ENCODE data around the gene MICOS13. TPM values are rescaled to one million over a fixed set of nuclear protein-coding genes. Genes with fewer than 3 reads are reported as not detected.

The MICOS13 gene
- total and polyA plus RNA-seq, 5 experiments from 2014 or later = 40.1 to 110 (median 95.5) TPM

DNA sequence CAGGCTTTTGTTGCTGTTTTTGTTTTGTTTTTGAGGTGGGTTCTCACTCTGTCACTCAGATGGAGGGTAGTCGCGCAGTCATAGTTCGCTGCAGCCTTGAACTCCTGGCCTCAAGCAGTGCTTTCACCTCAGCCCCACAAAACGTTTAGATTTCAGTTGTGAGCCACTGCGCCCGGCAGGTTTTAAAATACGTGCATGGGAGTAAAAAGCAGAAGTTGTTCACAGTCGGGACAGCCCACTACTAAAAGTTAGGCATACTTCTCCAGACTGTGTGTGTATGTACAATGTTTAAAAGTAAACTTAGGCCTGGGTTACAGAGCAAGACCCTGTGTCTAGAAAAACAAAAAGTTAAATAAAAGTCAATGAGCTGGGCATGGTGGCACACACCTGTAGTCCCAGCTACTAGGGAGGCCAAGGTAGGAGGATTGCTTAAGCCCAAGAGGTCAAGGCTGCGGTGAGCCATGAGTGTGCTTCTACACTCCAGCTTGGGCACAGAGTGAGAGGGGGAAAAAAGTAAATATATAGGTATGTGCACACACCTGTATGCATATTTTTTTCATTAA, 51.3 kb downstream of the MICOS13 start:
- ATAC-seq = no peak

DNA sequence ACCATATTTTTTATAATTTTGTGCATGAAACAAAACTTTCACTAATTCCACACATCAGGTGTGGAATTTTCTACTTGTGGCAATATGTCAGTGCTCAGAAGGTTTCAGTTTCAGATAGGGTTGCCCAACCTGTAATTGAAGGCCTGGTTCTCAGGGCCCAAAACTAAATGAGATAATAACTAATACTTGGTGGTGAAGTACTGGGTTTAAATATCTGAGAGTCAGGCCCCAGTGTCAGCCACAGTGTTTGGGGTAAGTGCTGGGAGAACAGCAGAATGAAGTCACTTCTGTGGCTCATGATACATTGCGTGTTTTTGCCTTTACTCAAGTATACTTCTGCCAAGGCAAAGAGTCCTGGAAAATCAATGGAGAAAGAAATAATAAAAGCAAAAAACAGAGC, 51.9 kb downstream of the MICOS13 start:
- POLR2A ChIA-PET = no interaction called here
- no peaks in the 10 kb centered on the region for H3K27me3 Mint-ChIP-seq
- no peaks in the 10 kb centered on the region for H3K9me3 Mint-ChIP-seq
- H3K4me1 Mint-ChIP-seq = peaks cover 42 to 90% (median 81%) of the 10 kb centered on the region in 4 donors
- ATAC-seq (no peak), DNase-seq (no peak)
- peak overlapping the region in 6 of 10 donors; percentile 53 to 77 (median 67) for H3K27ac Mint-ChIP-seq
- H3K4me3 Mint-ChIP-seq = peak overlapping the region; percentile 6 to 74 (median 60)
- peaks cover 11 to 83% (median 17%) of the 10 kb centered on the region in 3 donors for H3K36me3 Mint-ChIP-seq

More for the DNA sequence above, 51.3 kb downstream of the MICOS13 start:
- Mint-ChIP-seq H3K4me1 (peaks cover 42 to 94% (median 84%) of the 10 kb centered on the region in 4 donors), H3K9me3 (no peaks in the 10 kb centered on the region), H3K4me3 (peak overlapping the region in 9 of 10 donors; percentile 33 to 74 (median 64)), H3K27ac (peak overlapping the region in 9 of 10 donors; percentile 56 to 79 (median 72)), H3K27me3 (no peaks in the 10 kb centered on the region), H3K36me3 (peaks cover 11 to 83% (median 17%) of the 10 kb centered on the region in 3 donors)
- DNase-seq = no peak
- POLR2A ChIA-PET = no interaction called here

Other genes with a start within 250 kb of the MICOS13 start
- not detected for gene ZNRF4, start 225.1 kb downstream of the MICOS13 start, total RNA-seq
- not detected for gene ZNRF4, start 225.1 kb downstream of the MICOS13 start, polyA plus RNA-seq
- 1 to 10 TPM; 2.2 to 2.3 TPM for gene TINCR, start 112.6 kb downstream of the MICOS13 start, total RNA-seq
- under 1 TPM in 1 of 3 donors, not detected in 2; 0.09 TPM for gene TINCR, start 112.6 kb downstream of the MICOS13 start, polyA plus RNA-seq
- gene SAFB2, start 57.7 kb downstream of the MICOS13 start, total RNA-seq = 100 to 1,000 TPM; 218 to 221 TPM
- gene SAFB2, start 57.7 kb downstream of the MICOS13 start, polyA plus RNA-seq = 10 to 100 TPM; 25.8 to 47.4 (median 28.7) TPM
- 100 to 1,000 TPM; 188 to 191 TPM for gene SAFB, start 57.4 kb downstream of the MICOS13 start, total RNA-seq
- gene SAFB, start 57.4 kb downstream of the MICOS13 start, polyA plus RNA-seq = 100 to 1,000 TPM in 1 of 3 donors, 10 to 100 TPM in 2; 28.6 to 135 (median 59.3) TPM
- 1 to 10 TPM; 2.8 to 4.1 TPM for gene HSD11B1L, start 511 bp upstream of the MICOS13 start, total RNA-seq
- 1 to 10 TPM; 5.5 to 6.0 (median 5.7) TPM for gene HSD11B1L, start 511 bp upstream of the MICOS13 start, polyA plus RNA-seq
- 1,000 to 10,000 TPM; 1,442 to 1,445 TPM for gene RPL36, start 9.8 kb upstream of the MICOS13 start, total RNA-seq
- 1,000 to 10,000 TPM; 2,357 to 2,883 (median 2,631) TPM for gene RPL36, start 9.8 kb upstream of the MICOS13 start, polyA plus RNA-seq
- 10 to 100 TPM; 74.3 to 75.3 TPM for gene LONP1, start 39.6 kb upstream of the MICOS13 start, total RNA-seq
- gene LONP1, start 39.6 kb upstream of the MICOS13 start, polyA plus RNA-seq = 10 to 100 TPM; 19.9 to 45.5 (median 21.6) TPM
- not detected for gene CATSPERD, start 40.1 kb upstream of the MICOS13 start, total RNA-seq
- not detected for gene CATSPERD, start 40.1 kb upstream of the MICOS13 start, polyA plus RNA-seq
- gene PRR22, start 104.2 kb upstream of the MICOS13 start, total RNA-seq = 1 to 10 TPM; 8.9 to 10.0 TPM
- not detected for gene PRR22, start 104.2 kb upstream of the MICOS13 start, polyA plus RNA-seq
- gene DUS3L, start 110.6 kb upstream of the MICOS13 start, total RNA-seq = 100 to 1,000 TPM; 113 to 116 TPM
- 10 to 100 TPM; 26.3 to 43.2 (median 41.1) TPM for gene DUS3L, start 110.6 kb upstream of the MICOS13 start, polyA plus RNA-seq
- gene NRTN, start 124.6 kb upstream of the MICOS13 start, total RNA-seq = under 1 TPM; 0.82 to 0.88 TPM
- gene NRTN, start 124.6 kb upstream of the MICOS13 start, polyA plus RNA-seq = under 1 TPM; 0.19 to 0.88 (median 0.81) TPM
- gene FUT6, start 159.2 kb upstream of the MICOS13 start, total RNA-seq = not detected
- not detected for gene FUT6, start 159.2 kb upstream of the MICOS13 start, polyA plus RNA-seq
- under 1 TPM in 1 of 2 experiments, not detected in 1; 0.16 TPM for gene FUT3, start 170.9 kb upstream of the MICOS13 start, total RNA-seq
- not detected for gene FUT3, start 170.9 kb upstream of the MICOS13 start, polyA plus RNA-seq
- gene FUT5, start 190.0 kb upstream of the MICOS13 start, total RNA-seq = under 1 TPM; 0.34 to 0.38 TPM
- gene FUT5, start 190.0 kb upstream of the MICOS13 start, polyA plus RNA-seq = under 1 TPM in 1 of 3 donors, not detected in 2; 0.10 TPM
- 100 to 1,000 TPM; 116 to 131 TPM for gene NDUFA11, start 223.3 kb upstream of the MICOS13 start, total RNA-seq
- gene NDUFA11, start 223.3 kb upstream of the MICOS13 start, polyA plus RNA-seq = 100 to 1,000 TPM; 374 to 404 (median 395) TPM
- gene VMAC, start 224.4 kb upstream of the MICOS13 start, total RNA-seq = 10 to 100 TPM; 32.7 to 34.5 TPM
- 1 to 10 TPM; 6.2 to 8.4 (median 7.0) TPM for gene VMAC, start 224.4 kb upstream of the MICOS13 start, polyA plus RNA-seq
- 10 to 100 TPM; 55.9 to 58.3 TPM for gene CAPS, start 233.7 kb upstream of the MICOS13 start, total RNA-seq
- 1 to 10 TPM; 1.3 to 2.8 (median 2.0) TPM for gene CAPS, start 233.7 kb upstream of the MICOS13 start, polyA plus RNA-seq

Data from naive thymus-derived CD8-positive, alpha-beta T cell (primary cell).